Activated T-helper 2 cell treated with anti-CD3 and anti-CD28 coated beads, Interferon-gamma antibody, Interleukin-2, Interleukin-4, amounts not matched to agents 10 μg/mL and 5 μg/mL and 100 μg/mL, durations not matched to agents 14 hours and 24 hours and 36 hours (primary cell): ENCODE measurements around the gene GSG1L. TPM values are rescaled to one million over a fixed set of nuclear protein-coding genes. Genes with fewer than 3 reads are reported as not detected.

Experiments used
- DNase-seq: peaks from one replicate; pipeline ENCODE4 v3.0.0; 2021; ENCODE audit warnings: low spot score
- H3K27ac Mint-ChIP-seq: one replicate; pipeline ENCODE4 v1.8.0; 2021; ENCODE audit warnings: mixed read lengths
- H3K27me3 Mint-ChIP-seq: one replicate; pipeline ENCODE4 v1.8.0; 2021; ENCODE audit warnings: low read depth, mixed read lengths
- H3K36me3 Mint-ChIP-seq: one replicate; pipeline ENCODE4 v1.8.0; 2021; ENCODE audit warnings: low read depth, mixed read lengths
- H3K4me1 Mint-ChIP-seq: one replicate; pipeline ENCODE4 v1.8.0; 2021; ENCODE audit warnings: low read depth, mixed read lengths
- H3K4me3 Mint-ChIP-seq: one replicate; pipeline ENCODE4 v1.8.0; 2021; ENCODE audit warnings: low read depth, mild to moderate bottlenecking, moderate library complexity, mixed read lengths
- H3K9me3 Mint-ChIP-seq: one replicate; pipeline ENCODE4 v1.8.0; 2021; ENCODE audit warnings: mixed read lengths
- intact Hi-C: fragments of 100-400 bp; cut with micrococcal nuclease; formaldehyde crosslinking; loops from one replicate; pipeline ENCODE4 v1.15.1; 2023
- total RNA-seq: library from RNA; stranded (reverse); gene quantifications from 2 replicates; pipeline ENCODE4 v1.2.3, GENCODE V29; 2022

GSG1L gene
- total RNA-seq, 1 donor from 2014 or later, result not detected

DNA sequence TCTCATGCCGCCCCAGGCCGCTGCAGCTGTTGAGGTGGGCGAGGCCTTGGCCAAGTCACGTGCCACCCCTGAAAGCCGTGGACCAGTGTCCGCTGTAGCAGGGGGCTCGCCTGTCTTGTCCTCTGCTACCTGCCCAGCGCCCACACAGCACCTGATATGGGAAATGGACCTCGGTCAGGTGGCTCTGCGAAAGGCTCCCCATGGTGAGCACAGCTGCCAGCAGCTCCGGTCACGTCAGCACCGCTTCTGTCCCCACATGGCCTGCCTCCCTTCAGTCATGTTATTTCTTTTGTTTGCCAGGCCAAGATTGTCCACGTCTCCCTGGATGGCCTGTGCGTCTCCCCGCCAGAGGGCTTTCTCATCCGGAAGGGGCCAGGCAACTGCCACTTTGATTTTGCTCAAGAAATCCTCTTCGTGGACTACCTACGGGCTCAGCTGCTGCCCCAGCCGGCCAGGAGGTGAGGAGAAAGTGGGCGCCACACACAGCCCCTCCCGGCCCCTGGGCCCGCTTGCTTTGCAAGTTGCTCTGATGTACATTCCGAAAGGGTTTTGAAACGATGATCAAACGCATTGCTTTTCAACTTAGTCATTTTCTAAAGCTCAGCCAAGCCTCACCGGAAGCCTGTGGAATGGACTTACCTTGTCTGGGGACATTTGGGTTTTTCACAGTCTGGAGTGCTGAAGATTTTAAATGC is 293.8 kb downstream of the GSG1L start:
- Mint-ChIP-seq H3K27me3 (no peaks in the 10 kb centered on the region), H3K9me3 (no peaks in the 10 kb centered on the region), H3K36me3 (no peaks in the 10 kb centered on the region), H3K27ac (no peak overlapping the region), H3K4me1 (no peaks in the 10 kb centered on the region), H3K4me3 (no peak overlapping the region)
- DNase-seq, result no peak
- intact Hi-C loops, result no loop called here

- no peaks in the 10 kb centered on the region for H3K36me3 Mint-ChIP-seq
Observed at GRCh38 chr16:27768651-27769272, 294.8 kb downstream of the GSG1L start.

DNA sequence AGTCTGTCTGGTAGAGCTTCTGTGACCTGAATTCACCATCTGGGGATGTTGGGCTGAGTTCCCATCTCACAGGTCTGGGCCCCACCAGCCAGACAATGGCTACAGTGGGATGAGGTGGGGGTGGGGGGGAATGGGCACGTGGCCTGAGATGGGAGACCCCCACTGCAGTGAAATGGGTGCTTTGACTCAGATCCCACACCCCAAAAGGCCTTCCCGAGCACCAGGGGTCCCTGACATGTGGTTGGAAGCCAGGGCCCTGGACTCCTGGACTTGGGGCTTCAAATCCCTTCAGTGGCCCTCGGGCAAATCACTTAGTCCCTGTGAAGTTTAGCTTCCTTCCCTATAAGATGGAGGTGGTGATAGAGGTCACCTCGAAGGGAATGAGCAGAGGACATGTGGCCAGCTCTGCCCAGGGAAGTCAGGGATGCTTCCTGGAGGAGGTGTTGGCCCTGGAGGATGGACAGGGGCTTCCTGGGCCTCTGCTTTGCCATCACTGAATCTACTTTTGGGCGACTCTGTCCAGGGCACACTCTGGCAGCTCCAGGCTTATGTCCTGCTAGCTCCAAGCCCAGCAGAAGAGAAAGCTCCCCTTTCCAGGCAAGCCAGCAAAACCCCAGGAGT is 295.4 kb downstream of the GSG1L start:
- no peaks in the 10 kb centered on the region for H3K4me1 Mint-ChIP-seq
- H3K36me3 Mint-ChIP-seq, result no peaks in the 10 kb centered on the region
- no peaks in the 10 kb centered on the region for H3K9me3 Mint-ChIP-seq
- no peak overlapping the region for H3K27ac Mint-ChIP-seq
- H3K4me3 Mint-ChIP-seq, result no peak overlapping the region
- H3K27me3 Mint-ChIP-seq, result no peaks in the 10 kb centered on the region
- DNase-seq, result no peak
- intact Hi-C loops, result no loop called here

More at GRCh38 chr16:27768651-27769272, 294.8 kb downstream of the GSG1L start:
- intact Hi-C loops, result no loop called here
- no peaks in the 10 kb centered on the region for H3K27me3 Mint-ChIP-seq
- H3K4me3 Mint-ChIP-seq, result no peak overlapping the region
- H3K27ac Mint-ChIP-seq, result no peak overlapping the region
- H3K4me1 Mint-ChIP-seq, result no peaks in the 10 kb centered on the region
- no peaks in the 10 kb centered on the region for H3K9me3 Mint-ChIP-seq
- no peak for DNase-seq

GRCh38 chr16:27767081-27767480 is 296.4 kb downstream of the GSG1L start:
- intact Hi-C loops, result no loop called here
- no peaks in the 10 kb centered on the region for H3K36me3 Mint-ChIP-seq
- no peaks in the 10 kb centered on the region for H3K9me3 Mint-ChIP-seq
- H3K27me3 Mint-ChIP-seq, result no peaks in the 10 kb centered on the region
- no peak for DNase-seq
- H3K4me3 Mint-ChIP-seq, result no peak overlapping the region
- H3K4me1 Mint-ChIP-seq, result no peaks in the 10 kb centered on the region
- H3K27ac Mint-ChIP-seq, result no peak overlapping the region

GRCh38 chr16:27766236-27766925 is 297.1 kb downstream of the GSG1L start:
- no peaks in the 10 kb centered on the region for H3K36me3 Mint-ChIP-seq
- H3K27me3 Mint-ChIP-seq, result no peaks in the 10 kb centered on the region
- no peaks in the 10 kb centered on the region for H3K4me1 Mint-ChIP-seq
- no peak overlapping the region for H3K4me3 Mint-ChIP-seq
- no peaks in the 10 kb centered on the region for H3K9me3 Mint-ChIP-seq
- intact Hi-C loops, result no loop called here
- no peak for DNase-seq
- no peak overlapping the region for H3K27ac Mint-ChIP-seq

- Mint-ChIP-seq H3K27me3 (no peaks in the 10 kb centered on the region), H3K4me3 (no peak overlapping the region), H3K4me1 (no peaks in the 10 kb centered on the region), H3K27ac (no peak overlapping the region), H3K9me3 (no peaks in the 10 kb centered on the region), H3K36me3 (no peaks in the 10 kb centered on the region)
- intact Hi-C loops, result no loop called here
- DNase-seq, result no peak
Observed at GRCh38 chr16:27764869-27765675, 298.4 kb downstream of the GSG1L start.

- DNase-seq, result no peak
- Mint-ChIP-seq H3K27ac (no peak overlapping the region), H3K27me3 (no peaks in the 10 kb centered on the region), H3K36me3 (no peaks in the 10 kb centered on the region), H3K4me1 (no peaks in the 10 kb centered on the region), H3K4me3 (no peak overlapping the region), H3K9me3 (no peaks in the 10 kb centered on the region)
- intact Hi-C loops, result no loop called here
Observed at GRCh38 chr16:27764427-27764826, 299.1 kb downstream of the GSG1L start.

DNA sequence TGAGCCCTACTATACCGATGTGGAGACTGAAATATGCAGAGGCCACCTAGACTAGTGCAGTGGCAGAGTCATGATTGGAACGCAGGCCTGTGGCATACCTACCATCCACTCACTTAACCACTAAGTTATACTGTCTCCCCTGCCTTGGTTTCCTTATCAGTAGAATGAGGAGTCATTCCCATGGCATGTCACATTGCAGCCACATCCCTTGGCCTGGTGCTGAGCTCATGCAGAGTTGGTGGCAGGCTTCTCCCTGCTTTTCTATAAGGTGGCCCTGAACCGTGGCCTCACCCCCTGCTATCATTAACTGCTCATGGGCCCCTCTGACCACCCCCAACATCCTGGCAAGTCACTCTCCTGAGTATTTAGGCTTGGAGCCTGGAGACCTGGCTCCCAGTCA is 301.1 kb downstream of the GSG1L start:
- intact Hi-C loops, result no loop called here
- Mint-ChIP-seq H3K27me3 (no peaks in the 10 kb centered on the region), H3K4me1 (no peaks in the 10 kb centered on the region), H3K36me3 (no peaks in the 10 kb centered on the region), H3K4me3 (no peak overlapping the region), H3K27ac (no peak overlapping the region), H3K9me3 (no peaks in the 10 kb centered on the region)
- DNase-seq, result no peak

- Mint-ChIP-seq H3K4me3 (no peak overlapping the region), H3K27me3 (no peaks in the 10 kb centered on the region), H3K36me3 (no peaks in the 10 kb centered on the region)
Observed at GRCh38 chr16:27761816-27762215, 301.7 kb downstream of the GSG1L start.

GRCh38 chr16:27760789-27761176 is 302.7 kb downstream of the GSG1L start:
- no peaks in the 10 kb centered on the region for H3K9me3 Mint-ChIP-seq
- no peaks in the 10 kb centered on the region for H3K36me3 Mint-ChIP-seq
- no peak for DNase-seq
- no peak overlapping the region for H3K27ac Mint-ChIP-seq
- H3K27me3 Mint-ChIP-seq, result no peaks in the 10 kb centered on the region
- intact Hi-C loops, result no loop called here
- H3K4me3 Mint-ChIP-seq, result no peak overlapping the region
- no peaks in the 10 kb centered on the region for H3K4me1 Mint-ChIP-seq

More at GRCh38 chr16:27761816-27762215, 301.7 kb downstream of the GSG1L start:
- no peaks in the 10 kb centered on the region for H3K4me1 Mint-ChIP-seq
- DNase-seq, result no peak
- H3K9me3 Mint-ChIP-seq, result no peaks in the 10 kb centered on the region
- H3K27ac Mint-ChIP-seq, result no peak overlapping the region
- intact Hi-C loops, result no loop called here

GRCh38 chr16:27759967-27760788 is 303.3 kb downstream of the GSG1L start:
- Mint-ChIP-seq H3K27ac (no peak overlapping the region), H3K4me1 (no peaks in the 10 kb centered on the region), H3K9me3 (no peaks in the 10 kb centered on the region), H3K27me3 (no peaks in the 10 kb centered on the region), H3K36me3 (no peaks in the 10 kb centered on the region), H3K4me3 (no peak overlapping the region)
- no peak for DNase-seq
- intact Hi-C loops, result no loop called here
